A673 (cell line): ENCODE results near the gene THBS2. TPM values are rescaled to one million over a fixed set of nuclear protein-coding genes. Genes with fewer than 3 reads are reported as not detected.

ENCODE experiments used
- BruUV-seq: library from RNA; stranded (reverse); fragments of 400-500 nt; replicated peaks from 2 replicates; lab custom pipeline; 2021; lab: Mats Ljungman, UMichigan
- CTCF ChIA-PET: fragments of 300-600 bp; sonication (Branson Sonifier 250); formaldehyde crosslinking; loops from one replicate; lab custom pipeline; 2022; ENCODE audit warnings: antibody characterized with exemption; lab: Charles Lee
- POLR2A ChIA-PET: fragments of 300-600 bp; sonication (Branson Sonifier 250); formaldehyde crosslinking; loops from one replicate; lab custom pipeline; 2022; ENCODE audit warnings: antibody characterized with exemption; ENCODE audit not compliant: low non-redundant PET; lab: Charles Lee
- DNase-seq: peaks from one replicate; pipeline ENCODE4 v3.0.0-alpha.2; 2015; ENCODE audit warnings: low spot score
- H3K27ac ChIP-seq: fragments of 200-600 bp; sonication (generic); 2 replicates; pipeline ENCODE4 v1.5.1; 2016; ENCODE audit warnings: mixed run types, low read depth, mild to moderate bottlenecking, mixed read lengths, antibody characterized with exemption, low read length; ENCODE audit not compliant: poor library complexity, severe bottlenecking
- H3K27me3 ChIP-seq: fragments of 200-600 bp; sonication (generic); replicated peaks from 2 replicates; pipeline ENCODE4 v1.6.1; 2017; ENCODE audit warnings: mixed run types, low read depth, mild to moderate bottlenecking, mixed read lengths, antibody characterized with exemption, low read length; ENCODE audit not compliant: insufficient read depth, poor library complexity
- H3K36me3 ChIP-seq: fragments of 200-600 bp; sonication (generic); 2 replicates; pipeline ENCODE4 v1.6.1; 2016; ENCODE audit warnings: mixed run types, mild to moderate bottlenecking, mixed read lengths, antibody characterized with exemption, low read length; ENCODE audit not compliant: insufficient read depth, poor library complexity, severe bottlenecking
- H3K4me1 ChIP-seq: fragments of 200-600 bp; sonication (generic); 2 replicates; pipeline ENCODE4 v1.6.1; 2017; ENCODE audit warnings: mixed run types, mild to moderate bottlenecking, mixed read lengths, antibody characterized with exemption, low read length; ENCODE audit not compliant: insufficient read depth, poor library complexity, severe bottlenecking
- H3K4me3 ChIP-seq: fragments of 200-600 bp; sonication (generic); 2 replicates; pipeline ENCODE4 v1.5.1; 2016; ENCODE audit warnings: low read depth, mixed run types, mild to moderate bottlenecking, mixed read lengths, low read length; ENCODE audit not compliant: poor library complexity, severe bottlenecking
- H3K9me3 ChIP-seq: fragments of 200-600 bp; sonication (generic); 2 replicates; pipeline ENCODE4 v1.6.1; 2016; ENCODE audit warnings: mixed run types, low read depth, mild to moderate bottlenecking, mixed read lengths, antibody characterized with exemption, low read length; ENCODE audit not compliant: poor library complexity, severe bottlenecking
- EZH2 ChIP-seq: fragments of 200-600 bp; sonication (generic); IDR thresholded peaks from 2 replicates; pipeline ENCODE4 v1.6.1; 2017; ENCODE audit warnings: borderline replicate concordance, low read depth, mild to moderate bottlenecking, mixed read lengths, antibody characterized with exemption, low read length; ENCODE audit not compliant: poor library complexity, severe bottlenecking
- intact Hi-C: fragments of 100-400 bp; cut with micrococcal nuclease; formaldehyde crosslinking; loops from one replicate; pipeline ENCODE4 v1.10.0; 2022; ENCODE audit not compliant: unreplicated experiment
- total RNA-seq: library from RNA; stranded (reverse); gene quantifications from 2 replicates; pipeline ENCODE4 v1.2.3, GENCODE V29; 2021
- TF ChIP-seq, protein P1 (sequence below): fragments of 300-800, 200-600 bp; sonication (generic); conservative IDR thresholded peaks from 2 replicates; pipeline ENCODE4 v1.5.1; 2017; ENCODE audit warnings: low read depth, mild to moderate bottlenecking, antibody characterized with exemption, low read length, moderate library complexity, mixed read lengths

THBS2 gene
- total RNA-seq, 1 experiment from 2014 or later = 0.13 TPM

DNA sequence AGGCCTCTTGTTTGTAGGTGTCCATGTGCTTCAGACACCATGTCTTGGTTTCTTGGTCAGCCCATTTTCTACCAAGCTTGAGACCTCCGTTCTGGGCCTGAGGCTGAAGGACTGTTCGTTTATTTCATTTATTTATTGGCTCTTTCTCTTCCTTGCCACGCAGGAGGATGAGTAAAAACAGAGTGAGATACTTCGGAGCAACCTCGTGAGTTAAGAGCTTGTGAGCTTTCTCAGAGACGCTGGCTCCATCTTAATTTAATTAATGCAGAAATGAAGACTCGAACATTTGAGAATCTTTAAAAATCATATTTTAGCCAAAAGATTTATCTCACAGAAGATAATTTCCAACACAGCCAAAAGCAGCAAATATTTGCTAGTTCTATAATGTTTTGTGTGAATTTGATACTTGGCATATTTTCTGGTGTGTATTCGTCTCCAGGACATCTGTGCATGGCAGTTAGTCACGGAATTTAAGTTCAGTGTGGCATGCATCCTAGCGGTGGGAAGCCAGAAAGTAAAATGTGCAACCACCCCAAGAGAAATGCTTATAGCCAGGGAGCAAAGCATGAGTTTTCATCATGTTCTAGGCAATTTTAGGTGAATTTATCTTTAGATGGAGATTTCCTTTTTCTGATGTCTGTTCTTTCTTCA is 76.0 kb downstream of the THBS2 start:
- Histone ChIP-seq H3K4me3 (no peak overlapping the region), H3K27ac (no peak overlapping the region), H3K36me3 (no peaks in the 10 kb centered on the region), H3K4me1 (no peaks in the 10 kb centered on the region), H3K27me3 (no peaks in the 10 kb centered on the region), H3K9me3 (no peaks in the 10 kb centered on the region)
- intact Hi-C loops = no loop called here
- BruUV-seq = no TSS peak
- POLR2A ChIA-PET = no interaction called here
- TF ChIP-seq, protein P1, sequence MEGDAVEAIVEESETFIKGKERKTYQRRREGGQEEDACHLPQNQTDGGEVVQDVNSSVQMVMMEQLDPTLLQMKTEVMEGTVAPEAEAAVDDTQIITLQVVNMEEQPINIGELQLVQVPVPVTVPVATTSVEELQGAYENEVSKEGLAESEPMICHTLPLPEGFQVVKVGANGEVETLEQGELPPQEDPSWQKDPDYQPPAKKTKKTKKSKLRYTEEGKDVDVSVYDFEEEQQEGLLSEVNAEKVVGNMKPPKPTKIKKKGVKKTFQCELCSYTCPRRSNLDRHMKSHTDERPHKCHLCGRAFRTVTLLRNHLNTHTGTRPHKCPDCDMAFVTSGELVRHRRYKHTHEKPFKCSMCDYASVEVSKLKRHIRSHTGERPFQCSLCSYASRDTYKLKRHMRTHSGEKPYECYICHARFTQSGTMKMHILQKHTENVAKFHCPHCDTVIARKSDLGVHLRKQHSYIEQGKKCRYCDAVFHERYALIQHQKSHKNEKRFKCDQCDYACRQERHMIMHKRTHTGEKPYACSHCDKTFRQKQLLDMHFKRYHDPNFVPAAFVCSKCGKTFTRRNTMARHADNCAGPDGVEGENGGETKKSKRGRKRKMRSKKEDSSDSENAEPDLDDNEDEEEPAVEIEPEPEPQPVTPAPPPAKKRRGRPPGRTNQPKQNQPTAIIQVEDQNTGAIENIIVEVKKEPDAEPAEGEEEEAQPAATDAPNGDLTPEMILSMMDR = no peak
- no peak for TF ChIP-seq EZH2
- DNase-seq = no peak
- CTCF ChIA-PET = no interaction called here

DNA sequence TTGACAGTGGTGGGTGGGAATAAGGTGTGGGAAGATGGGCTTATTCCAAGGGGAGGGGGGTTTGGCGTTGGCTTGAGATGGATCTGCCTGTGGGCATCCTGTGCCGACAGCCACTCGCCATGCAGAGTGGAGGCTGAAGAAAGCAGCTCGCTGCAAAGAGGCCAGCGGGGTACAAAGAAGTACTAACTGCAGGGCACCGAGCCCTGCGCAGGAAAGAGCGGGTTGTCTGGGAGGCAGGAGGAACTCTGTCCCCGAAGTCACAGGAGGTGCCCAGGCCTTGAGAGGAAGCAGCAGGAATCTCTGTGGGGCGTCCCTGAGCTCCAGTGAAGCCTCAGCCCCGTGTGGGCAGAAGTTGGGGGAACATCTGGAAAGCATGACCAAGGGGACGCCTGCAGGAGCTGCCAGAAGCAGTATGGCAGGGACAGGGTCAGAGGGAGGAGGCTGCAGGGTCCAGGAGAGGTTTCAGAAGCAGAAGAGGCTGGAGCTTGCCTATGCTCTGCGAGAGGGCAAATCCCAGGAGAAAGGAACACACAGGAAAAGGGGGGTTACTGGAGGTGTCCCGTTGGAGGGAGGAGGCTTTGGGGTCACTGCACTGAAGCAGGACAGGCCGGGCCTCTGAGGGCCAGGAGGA is 77.2 kb downstream of the THBS2 start:
- POLR2A ChIA-PET = no interaction called here
- CTCF ChIA-PET = no interaction called here
- DNase-seq = no peak
- Histone ChIP-seq H3K27me3 (no peaks in the 10 kb centered on the region), H3K9me3 (no peaks in the 10 kb centered on the region), H3K27ac (no peak overlapping the region), H3K4me1 (no peaks in the 10 kb centered on the region), H3K36me3 (no peaks in the 10 kb centered on the region), H3K4me3 (no peak overlapping the region)
- TF ChIP-seq EZH2 = no peak
- TF ChIP-seq, protein P1 = no peak
- no TSS peak for BruUV-seq
- intact Hi-C loops = no loop called here

DNA sequence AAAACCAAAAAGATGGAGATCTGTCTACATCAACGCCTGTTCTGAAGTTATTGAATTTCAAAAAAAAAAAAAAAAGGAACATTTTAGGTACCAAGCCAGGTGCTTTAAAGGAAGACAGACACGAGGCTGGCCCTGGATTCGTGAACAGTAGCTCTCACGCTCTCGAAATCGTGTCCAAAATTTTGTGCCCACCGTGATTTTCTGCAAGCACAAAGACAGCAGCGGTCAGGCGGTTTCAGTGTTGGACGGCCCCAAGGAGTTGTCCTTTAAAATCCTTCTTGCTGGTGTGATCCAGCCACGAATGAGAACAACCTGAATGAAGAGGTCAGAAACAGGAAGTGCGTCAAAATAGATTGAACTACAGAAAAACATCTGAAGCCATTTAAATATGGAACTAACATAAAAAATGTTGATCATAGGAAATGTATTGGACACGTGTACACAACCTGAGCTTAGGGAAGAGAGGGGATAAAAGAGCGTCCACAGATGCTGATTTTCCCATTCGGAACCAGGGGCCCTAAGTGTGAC is 78.2 kb downstream of the THBS2 start:
- no peak overlapping the region for H3K4me3 ChIP-seq
- POLR2A ChIA-PET = no interaction called here
- no peaks in the 10 kb centered on the region for H3K4me1 ChIP-seq
- no peak overlapping the region for H3K27ac ChIP-seq
- no peak for DNase-seq
- no peaks in the 10 kb centered on the region for H3K36me3 ChIP-seq
- no TSS peak for BruUV-seq
- CTCF ChIA-PET = no interaction called here
- intact Hi-C loops = no loop called here
- no peaks in the 10 kb centered on the region for H3K27me3 ChIP-seq
- no peak for TF ChIP-seq EZH2
- TF ChIP-seq, protein P1 = no peak
- no peaks in the 10 kb centered on the region for H3K9me3 ChIP-seq
